ENCODE results near the gene ARHGAP45. TPM values are rescaled to one million over a fixed set of nuclear protein-coding genes. Genes with fewer than 3 reads are reported as not detected.

ARHGAP45 gene
- total RNA-seq, 1 donor = 0.18 TPM

GRCh38 chr19:1109697-1110671 lies 43.0 kb downstream of the ARHGAP45 start:
- TF ChIP-seq, protein P1, sequence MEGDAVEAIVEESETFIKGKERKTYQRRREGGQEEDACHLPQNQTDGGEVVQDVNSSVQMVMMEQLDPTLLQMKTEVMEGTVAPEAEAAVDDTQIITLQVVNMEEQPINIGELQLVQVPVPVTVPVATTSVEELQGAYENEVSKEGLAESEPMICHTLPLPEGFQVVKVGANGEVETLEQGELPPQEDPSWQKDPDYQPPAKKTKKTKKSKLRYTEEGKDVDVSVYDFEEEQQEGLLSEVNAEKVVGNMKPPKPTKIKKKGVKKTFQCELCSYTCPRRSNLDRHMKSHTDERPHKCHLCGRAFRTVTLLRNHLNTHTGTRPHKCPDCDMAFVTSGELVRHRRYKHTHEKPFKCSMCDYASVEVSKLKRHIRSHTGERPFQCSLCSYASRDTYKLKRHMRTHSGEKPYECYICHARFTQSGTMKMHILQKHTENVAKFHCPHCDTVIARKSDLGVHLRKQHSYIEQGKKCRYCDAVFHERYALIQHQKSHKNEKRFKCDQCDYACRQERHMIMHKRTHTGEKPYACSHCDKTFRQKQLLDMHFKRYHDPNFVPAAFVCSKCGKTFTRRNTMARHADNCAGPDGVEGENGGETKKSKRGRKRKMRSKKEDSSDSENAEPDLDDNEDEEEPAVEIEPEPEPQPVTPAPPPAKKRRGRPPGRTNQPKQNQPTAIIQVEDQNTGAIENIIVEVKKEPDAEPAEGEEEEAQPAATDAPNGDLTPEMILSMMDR (IDR thresholded peaks at IDR 0.05; ENCODE audit: insufficient read depth, low read length) = no peak
- no peak overlapping the region for H3K4me3 ChIP-seq (ENCODE audit: low read depth, low read length)
- DNase-seq (ENCODE audit: low read depth) = no peak

DNA sequence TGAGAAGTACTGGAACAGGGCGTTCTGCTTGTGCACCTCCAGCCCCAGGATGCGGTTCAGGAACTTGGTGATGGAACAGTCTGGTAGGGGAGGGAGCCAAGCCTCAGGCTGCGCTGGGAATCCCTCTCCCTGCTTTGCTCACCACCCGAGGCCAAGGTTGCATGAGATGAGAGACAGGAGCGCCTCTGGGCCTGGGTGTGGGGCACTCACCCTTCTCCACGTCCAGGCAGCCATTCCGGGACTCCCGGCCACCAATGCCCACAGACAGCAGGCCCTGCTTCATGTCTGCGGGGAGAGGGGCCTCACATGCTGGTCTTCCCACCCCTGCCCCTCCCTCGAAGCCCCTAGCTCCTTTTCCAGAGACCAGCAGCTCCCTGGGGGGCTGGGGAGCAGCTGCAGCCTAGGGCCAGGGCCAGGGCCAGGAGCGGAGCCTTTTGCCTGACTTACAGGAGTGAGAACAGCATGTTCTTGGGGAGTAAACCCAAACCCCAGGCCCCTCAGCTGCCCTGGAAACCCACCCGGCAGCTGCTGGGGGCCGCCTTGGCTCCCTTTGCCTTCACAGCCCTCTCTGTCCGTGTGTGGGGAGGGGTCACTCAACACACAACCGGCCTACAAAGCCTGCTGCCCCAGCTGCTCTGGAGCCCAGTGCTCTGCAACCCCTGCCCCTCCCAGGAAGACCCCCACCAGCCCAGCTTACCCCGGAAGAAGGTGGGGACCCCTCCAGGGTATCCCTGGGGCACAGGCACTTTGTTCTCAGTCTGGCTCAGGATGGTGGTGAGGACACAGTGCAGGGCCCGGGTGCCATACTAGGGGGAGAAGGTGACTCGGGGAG lies 44.1 kb downstream of the ARHGAP45 start:
- TF ChIP-seq, protein P1 (IDR thresholded peaks at IDR 0.05; ENCODE audit: insufficient read depth, low read length) = no peak
- peak; percentile 39 for DNase-seq (ENCODE audit: low read depth)

GRCh38 chr19:1111641-1112267 lies 44.8 kb downstream of the ARHGAP45 start:
- DNase-seq (ENCODE audit: low read depth) = no peak
- TF ChIP-seq, protein P1 (IDR thresholded peaks at IDR 0.05; ENCODE audit: insufficient read depth, low read length) = no peak
- no peak overlapping the region for H3K4me3 ChIP-seq (ENCODE audit: low read depth, low read length)

More for the DNA sequence above, 44.1 kb downstream of the ARHGAP45 start:
- no peak overlapping the region for H3K4me3 ChIP-seq (ENCODE audit: low read depth, low read length)

GRCh38 chr19:1112268-1113029 lies 45.5 kb downstream of the ARHGAP45 start:
- no peak for DNase-seq (ENCODE audit: low read depth)
- TF ChIP-seq, protein P1 (IDR thresholded peaks at IDR 0.05; ENCODE audit: insufficient read depth, low read length) = no peak
- H3K4me3 ChIP-seq (ENCODE audit: low read depth, low read length) = no peak overlapping the region

GRCh38 chr19:1113030-1113985 lies 46.3 kb downstream of the ARHGAP45 start:
- H3K4me3 ChIP-seq (ENCODE audit: low read depth, low read length) = no peak overlapping the region
- DNase-seq (ENCODE audit: low read depth) = peak; percentile 91
- TF ChIP-seq, protein P1 (IDR thresholded peaks at IDR 0.05; ENCODE audit: insufficient read depth, low read length) = peak; percentile 85
